ENCODE data around the gene TTLL8.

- no peak for TF ChIP-seq CTCF (IDR thresholded peaks at IDR 0.05; ENCODE audit: low read length)
- TF ChIP-seq EZH2 (IDR thresholded peaks at IDR 0.05; ENCODE audit: borderline replicate concordance, low read length) = no peak
Observed at GRCh38 chr22:50009251-50009650, 48.8 kb downstream of the TTLL8 start.

All from OCI-LY1 (cell line).